Activated naive CD4-positive, alpha-beta T cell treated with anti-CD3 and anti-CD28 coated beads for 36 hours (primary cell): ENCODE measurements around the gene IL32. TPM values are rescaled to one million over a fixed set of nuclear protein-coding genes. Genes with fewer than 3 reads are reported as not detected.

Experiments used
- CTCF ChIA-PET: fragments of 350-600 bp; sonication (Branson Sonifier 250); formaldehyde crosslinking; loops from one replicate; lab custom pipeline; 2021; ENCODE audit warnings: antibody characterized with exemption; lab: Charles Lee
- DNase-seq: peaks from one replicate; pipeline ENCODE4 v3.0.0-alpha.2; 2020
- H3K27ac Mint-ChIP-seq: one replicate; pipeline ENCODE4 v1.8.0; 2021; ENCODE audit warnings: mild to moderate bottlenecking, mixed read lengths
- H3K27me3 Mint-ChIP-seq: one replicate; pipeline ENCODE4 v1.8.0; 2021; ENCODE audit warnings: low read depth, mixed read lengths
- H3K36me3 Mint-ChIP-seq: one replicate; pipeline ENCODE4 v1.8.0; 2021; ENCODE audit warnings: low read depth, mixed read lengths
- H3K4me1 Mint-ChIP-seq: one replicate; pipeline ENCODE4 v1.8.0; 2021; ENCODE audit warnings: low read depth, mixed read lengths
- H3K4me3 Mint-ChIP-seq: one replicate; pipeline ENCODE4 v1.8.0; 2021; ENCODE audit warnings: mild to moderate bottlenecking, moderate library complexity, mixed read lengths
- H3K9me3 Mint-ChIP-seq: one replicate; pipeline ENCODE4 v1.8.0; 2021; ENCODE audit warnings: mixed read lengths
- intact Hi-C: fragments of 100-400 bp; cut with micrococcal nuclease; formaldehyde crosslinking; loops from one replicate; pipeline ENCODE4 v1.15.1; 2023
- total RNA-seq, 2 experiments: library from RNA; stranded (reverse); gene quantifications; one replicate each; pipeline ENCODE4 v1.2.3, GENCODE V29; 2021

Gene IL32
- total RNA-seq, 2 experiments from 2014 or later, result 964 to 991 TPM

- peaks cover 11% of the 10 kb centered on the region for H3K36me3 Mint-ChIP-seq
- peaks cover 5% of the 10 kb centered on the region for H3K27me3 Mint-ChIP-seq
- CTCF ChIA-PET, result interaction anchor here (1.1 to 17.7 kb wide), 5 partner anchors 9 to 106 kb away, joined by 3 to 310 read pairs (median 7); partner anchors contain the start of gene CLDN9
- H3K27ac Mint-ChIP-seq, result peak overlapping the region; percentile 98
- intact Hi-C loops, result loop anchor here (2.0 to 5.0 kb wide), 6 partner anchors 34 to 976 kb away; partner anchors contain the start of genes CLUAP1, NTHL1, PKMYT1 and SRRM2
- H3K4me3 Mint-ChIP-seq, result peak overlapping the region; percentile 95
- DNase-seq, result peak; percentile 37
- H3K9me3 Mint-ChIP-seq, result no peaks in the 10 kb centered on the region
- peaks cover 51% of the 10 kb centered on the region for H3K4me1 Mint-ChIP-seq
These were observed 42.6 kb upstream of the IL32 start for GRCh38 chr16:3022684-3023414.

- DNase-seq, result peak; percentile 38
- H3K4me1 Mint-ChIP-seq, result peaks cover 49% of the 10 kb centered on the region
These were observed 42.1 kb upstream of the IL32 start for GRCh38 chr16:3023415-3023668.

DNA sequence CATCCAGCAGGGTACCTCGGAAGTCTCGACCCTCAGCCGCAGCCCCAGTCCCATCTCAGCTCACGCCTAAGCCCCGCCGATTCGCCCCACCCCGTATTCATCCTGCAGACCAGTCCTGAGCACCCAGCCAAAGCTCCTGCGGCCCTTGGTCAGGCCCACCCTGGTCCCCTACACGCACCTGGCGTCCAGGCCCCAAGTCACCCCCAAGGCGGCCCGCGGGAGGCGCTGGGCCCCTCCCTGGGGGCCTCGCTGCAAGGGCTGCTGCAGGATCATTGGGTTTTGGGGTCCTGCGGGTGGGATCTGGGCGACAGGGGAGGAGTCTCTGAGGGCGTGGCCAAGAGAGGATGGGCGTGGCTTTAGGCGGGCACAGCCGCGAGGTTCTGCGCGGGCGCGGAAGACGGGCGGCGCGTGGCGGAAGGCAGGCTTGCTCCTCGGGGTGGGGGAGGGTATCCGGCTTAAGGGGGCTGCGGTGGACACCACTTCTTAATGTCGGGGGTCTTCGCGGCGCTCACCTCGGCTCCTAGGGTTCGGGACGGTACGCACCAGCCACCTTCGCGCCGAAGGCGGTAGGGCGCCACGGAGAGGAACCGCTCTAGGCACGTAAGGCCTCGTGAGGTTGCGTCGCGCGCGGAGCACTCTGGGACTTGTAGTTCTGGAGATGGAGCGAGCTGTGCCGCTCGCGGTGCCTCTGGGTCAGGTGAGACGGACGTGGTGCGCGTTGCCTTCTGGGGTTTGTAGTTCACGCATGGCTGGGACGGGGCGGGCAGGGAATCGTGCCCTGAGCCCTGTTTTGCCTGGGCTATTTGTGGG is 41.6 kb upstream of the IL32 start, which contains the start of the genes HCFC1R1 and THOC6:
HCFC1R1 (minus strand) TSS at position 274 of the 810 bp plus-strand sequence; CDS start at position 273, 1 bp downstream.
THOC6 (plus strand) TSS at position 367 of the 810 bp plus-strand sequence; CDS start at position 659, 292 bp downstream.
- intact Hi-C loops, result loop anchor here (1.0 to 5.0 kb wide), 9 partner anchors 21 to 977 kb away; partner anchors contain the start of genes CLUAP1, NTHL1, PKMYT1 and SRRM2
- H3K27ac Mint-ChIP-seq, result peak within 1 kb of the TSS; percentile 98
- peaks cover 11% of the 10 kb centered on the region for H3K36me3 Mint-ChIP-seq
- peak; percentile 98 for DNase-seq
- H3K4me3 Mint-ChIP-seq, result peak within 1 kb of the TSS; percentile 95
- CTCF ChIA-PET, result interaction anchor here (1.1 to 17.7 kb wide), 4 partner anchors 8 to 72 kb away, joined by 3 to 310 read pairs (median 35); partner anchors contain the start of gene CLDN9
- H3K27me3 Mint-ChIP-seq, result peaks cover 6% of the 10 kb centered on the region
- no peaks in the 10 kb centered on the region for H3K9me3 Mint-ChIP-seq
- peaks cover 50% of the 10 kb centered on the region for H3K4me1 Mint-ChIP-seq

More at GRCh38 chr16:3023415-3023668, 42.1 kb upstream of the IL32 start:
- Mint-ChIP-seq H3K27me3 (peaks cover 6% of the 10 kb centered on the region), H3K36me3 (peaks cover 11% of the 10 kb centered on the region), H3K9me3 (no peaks in the 10 kb centered on the region), H3K4me3 (peak overlapping the region; percentile 95), H3K27ac (peak overlapping the region; percentile 98)
- CTCF ChIA-PET, result interaction anchor here (1.1 to 17.7 kb wide), 4 partner anchors 8 to 72 kb away, joined by 3 to 310 read pairs (median 35); partner anchors contain the start of gene CLDN9
- intact Hi-C loops, result loop anchor here (2.0 to 5.0 kb wide), 6 partner anchors 34 to 976 kb away; partner anchors contain the start of genes CLUAP1, NTHL1, PKMYT1 and SRRM2

GRCh38 chr16:3025032-3026002 is 40.1 kb upstream of the IL32 start:
- no peak overlapping the region for H3K4me3 Mint-ChIP-seq
- H3K9me3 Mint-ChIP-seq, result no peaks in the 10 kb centered on the region
- DNase-seq, result no peak
- H3K27ac Mint-ChIP-seq, result no peak overlapping the region
- peaks cover 11% of the 10 kb centered on the region for H3K36me3 Mint-ChIP-seq
- intact Hi-C loops, result no loop called here
- H3K27me3 Mint-ChIP-seq, result peaks cover 16% of the 10 kb centered on the region
- H3K4me1 Mint-ChIP-seq, result peaks cover 52% of the 10 kb centered on the region
- CTCF ChIA-PET, result interaction anchor here (8.5 to 17.7 kb wide), 2 partner anchors 6 to 19 kb away, joined by 67 to 310 read pairs; partner anchors contain the start of gene CLDN9

GRCh38 chr16:3026003-3026378 is 39.4 kb upstream of the IL32 start:
- intact Hi-C loops, result no loop called here
- peaks cover 16% of the 10 kb centered on the region for H3K27me3 Mint-ChIP-seq
- CTCF ChIA-PET, result interaction anchor here (8.5 to 17.7 kb wide), 2 partner anchors 6 to 20 kb away, joined by 67 to 310 read pairs; partner anchors contain the start of gene CLDN9
- no peak for DNase-seq
- H3K36me3 Mint-ChIP-seq, result peaks cover 11% of the 10 kb centered on the region
- no peaks in the 10 kb centered on the region for H3K9me3 Mint-ChIP-seq
- H3K4me3 Mint-ChIP-seq, result no peak overlapping the region
- no peak overlapping the region for H3K27ac Mint-ChIP-seq
- H3K4me1 Mint-ChIP-seq, result peaks cover 47% of the 10 kb centered on the region

- intact Hi-C loops, result no loop called here
- Mint-ChIP-seq H3K27ac (no peak overlapping the region), H3K4me3 (no peak overlapping the region), H3K4me1 (peaks cover 39% of the 10 kb centered on the region), H3K36me3 (peaks cover 11% of the 10 kb centered on the region), H3K27me3 (peaks cover 20% of the 10 kb centered on the region), H3K9me3 (no peaks in the 10 kb centered on the region)
- no peak for DNase-seq
- CTCF ChIA-PET, result interaction anchor here (0.9 to 17.7 kb wide), 12 partner anchors 7 to 172 kb away, joined by 3 to 310 read pairs (median 8); partner anchors contain the start of genes BICDL2, CLDN6, CLDN9 and IL32
These were observed 38.6 kb upstream of the IL32 start for GRCh38 chr16:3026609-3027488.

DNA sequence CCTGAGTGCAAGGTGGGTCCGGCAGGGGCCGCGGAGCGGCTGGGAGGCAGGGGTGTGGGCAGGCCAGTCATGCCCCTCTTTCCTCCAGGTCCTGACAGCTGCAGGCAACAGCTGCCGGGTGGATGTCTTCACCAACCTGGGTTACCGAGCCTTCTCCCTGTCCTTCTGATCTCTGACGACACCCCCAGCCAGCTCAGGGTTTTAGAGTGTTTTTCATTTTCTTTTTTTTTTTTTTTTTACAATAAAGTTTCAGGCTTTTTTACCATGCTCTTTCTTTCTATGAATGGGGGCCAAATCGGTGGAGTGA is 38.0 kb upstream of the IL32 start:
- Mint-ChIP-seq H3K27me3 (peaks cover 22% of the 10 kb centered on the region), H3K4me3 (no peak overlapping the region), H3K36me3 (peaks cover 11% of the 10 kb centered on the region), H3K9me3 (no peaks in the 10 kb centered on the region), H3K27ac (no peak overlapping the region), H3K4me1 (peaks cover 33% of the 10 kb centered on the region)
- intact Hi-C loops, result no loop called here
- CTCF ChIA-PET, result interaction anchor here (0.9 to 17.7 kb wide), 15 partner anchors 8 to 171 kb away, joined by 3 to 310 read pairs (median 7); partner anchors contain the start of genes BICDL2, CLDN6, CLDN9 and FLYWCH2
- DNase-seq, result no peak

DNA sequence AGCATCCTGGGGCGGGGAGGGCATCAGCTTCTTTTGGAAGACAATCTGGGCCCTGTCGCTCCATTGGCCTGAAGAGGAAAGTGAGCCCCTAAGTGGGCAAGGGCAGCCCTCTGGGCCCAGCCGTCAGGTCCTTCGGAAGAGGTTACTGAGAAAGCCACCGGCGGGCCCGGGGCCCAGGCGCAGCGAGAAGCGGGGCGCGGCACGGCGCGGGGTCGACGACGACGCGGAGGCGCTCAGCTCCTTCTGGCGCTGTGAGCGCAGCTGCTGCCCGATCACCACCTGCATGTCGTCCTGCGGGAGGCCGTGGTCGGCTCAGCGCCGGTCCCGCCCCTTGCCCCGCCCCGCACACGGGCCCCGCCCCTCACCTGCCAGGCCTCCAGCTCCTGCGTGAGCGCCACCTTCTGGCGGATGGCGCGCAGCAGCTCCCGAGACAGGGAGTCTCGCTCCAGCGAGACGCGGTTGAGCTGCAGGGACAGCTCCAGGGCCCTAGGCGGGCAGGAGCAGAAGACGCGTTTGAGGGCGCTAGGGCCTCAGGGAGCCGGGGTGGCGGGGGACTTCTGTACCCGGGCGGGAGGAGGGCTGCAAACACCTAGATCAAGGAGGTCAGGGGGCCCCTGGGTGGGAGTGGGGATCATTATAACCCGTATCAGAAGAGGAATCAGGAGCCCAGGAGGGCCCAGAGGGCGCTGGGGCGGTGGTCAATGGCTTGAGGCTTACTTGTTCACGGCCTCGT is 37.3 kb upstream of the IL32 start:
- Mint-ChIP-seq H3K4me1 (peaks cover 26% of the 10 kb centered on the region), H3K27ac (no peak overlapping the region), H3K9me3 (no peaks in the 10 kb centered on the region), H3K4me3 (no peak overlapping the region), H3K36me3 (peaks cover 11% of the 10 kb centered on the region), H3K27me3 (peaks cover 29% of the 10 kb centered on the region)
- CTCF ChIA-PET, result interaction anchor here (0.9 to 17.7 kb wide), 18 partner anchors 8 to 145 kb away, joined by 3 to 310 read pairs (median 6); partner anchors contain the start of genes BICDL2, CLDN6, CLDN9 and FLYWCH2
- DNase-seq, result peak; percentile 90
- intact Hi-C loops, result loop anchor here (1.0 kb wide), 1 partner anchor 25 kb away; no protein-coding TSS in a partner anchor

DNA sequence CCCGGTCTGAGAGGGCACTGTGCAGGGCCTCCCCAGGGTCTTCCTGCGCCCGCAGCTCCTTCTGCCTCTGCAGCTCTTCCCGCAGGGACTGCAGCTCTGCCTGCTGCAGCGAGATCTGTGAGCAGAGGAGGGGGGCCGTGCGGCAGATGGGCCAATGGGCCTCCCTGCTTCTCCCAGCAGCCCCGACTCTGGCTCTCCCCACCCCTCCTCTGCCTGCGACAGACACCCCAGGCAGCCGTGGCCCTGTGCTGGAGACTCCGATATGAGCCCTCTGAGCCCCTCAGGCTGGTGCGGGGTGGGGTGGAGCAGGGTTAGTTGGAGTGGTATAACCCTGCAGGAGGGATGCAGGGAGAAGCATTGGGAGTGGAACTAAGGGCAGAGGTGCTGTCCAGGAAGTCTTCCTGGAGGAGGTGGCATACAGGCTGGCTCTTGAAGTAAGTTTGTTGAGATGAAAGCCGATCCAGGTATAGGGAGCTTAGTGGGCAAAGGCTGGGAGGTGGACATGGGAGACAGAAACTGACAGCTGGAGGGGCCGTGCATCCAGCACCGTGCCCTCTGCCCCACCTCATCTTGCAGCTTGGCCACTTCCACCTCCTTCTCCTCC is 36.6 kb upstream of the IL32 start:
- Mint-ChIP-seq H3K9me3 (no peaks in the 10 kb centered on the region), H3K4me3 (no peak overlapping the region), H3K4me1 (peaks cover 23% of the 10 kb centered on the region), H3K36me3 (peaks cover 11% of the 10 kb centered on the region), H3K27ac (no peak overlapping the region), H3K27me3 (peaks cover 34% of the 10 kb centered on the region)
- CTCF ChIA-PET, result interaction anchor here (1.0 to 17.7 kb wide), 18 partner anchors 7 to 143 kb away, joined by 3 to 310 read pairs (median 8); partner anchors contain the start of genes BICDL2, CLDN6, CLDN9 and HCFC1R1
- intact Hi-C loops, result loop anchor here (1.0 kb wide), 1 partner anchor 26 kb away; no protein-coding TSS in a partner anchor
- no peak for DNase-seq
